Activated CD8-positive, alpha-beta memory T cell treated with anti-CD3 and anti-CD28 coated beads, Interleukin-2, amount 50 U/mL, for 1 hour (primary cell): Measurements from ENCODE around the gene AUTS2.

Source experiments
- DNase-seq: peaks from one replicate; pipeline ENCODE4 v3.0.0-alpha.2; 2020; ENCODE audit errors: extremely low read depth

AUTS2 gene

DNA sequence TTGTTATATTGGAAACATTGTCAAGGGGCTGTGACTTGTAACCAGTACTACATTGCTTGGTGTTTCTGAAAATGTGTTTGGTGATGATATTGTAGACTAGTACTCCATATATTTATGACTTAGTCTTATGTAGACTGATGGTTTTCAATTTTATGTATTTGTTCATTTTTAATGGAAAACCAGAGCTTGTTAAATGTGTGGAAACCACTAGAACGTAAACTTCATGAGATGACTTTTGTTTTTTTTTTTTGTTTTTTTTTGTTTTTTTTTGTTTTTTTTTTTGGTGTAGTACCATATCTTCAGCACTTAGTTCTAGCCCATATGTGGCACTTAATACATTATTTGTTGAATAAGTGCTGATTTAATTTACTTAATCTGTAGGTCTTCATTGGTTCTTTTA, 518.6 kb downstream of the AUTS2 start:
- no peak for DNase-seq

DNA sequence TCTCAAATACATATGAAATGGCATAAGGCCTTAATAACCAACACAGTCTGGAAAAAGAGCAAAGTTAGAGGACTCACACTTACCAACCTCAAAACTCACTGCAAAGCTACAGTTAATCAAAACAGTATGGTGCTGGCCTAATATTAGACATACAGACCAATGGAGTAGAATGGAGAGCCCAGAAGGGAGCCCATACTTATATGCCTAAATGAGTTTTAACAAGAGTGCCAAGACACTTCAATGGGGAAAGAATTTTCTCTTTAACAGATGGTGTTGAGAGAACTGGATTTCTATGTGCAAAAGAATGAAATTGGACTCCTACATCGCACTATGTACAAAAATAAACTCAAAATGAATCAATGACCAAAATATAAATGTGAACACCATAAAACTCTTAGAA, 522.6 kb downstream of the AUTS2 start:
- DNase-seq, result no peak

DNA sequence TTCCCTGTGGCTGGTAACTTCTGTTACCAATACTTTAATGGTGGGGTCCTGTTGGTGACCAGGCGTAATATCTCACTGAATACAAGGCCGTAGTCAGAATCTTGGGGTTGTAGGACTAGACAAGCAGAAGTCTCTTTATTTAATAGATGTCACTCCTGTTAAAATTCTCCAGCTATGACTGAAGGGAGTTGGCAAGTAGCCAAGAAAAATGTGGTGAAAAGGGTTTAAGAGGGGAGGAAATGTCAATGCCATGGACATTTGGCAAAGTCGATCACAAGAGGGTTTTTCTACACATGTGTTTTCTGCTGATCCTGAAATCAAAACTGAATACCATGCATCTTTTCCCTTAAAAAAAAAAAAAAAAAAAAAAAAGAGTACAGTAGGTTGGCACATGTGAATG, 533.5 kb downstream of the AUTS2 start:
- no peak for DNase-seq

DNA sequence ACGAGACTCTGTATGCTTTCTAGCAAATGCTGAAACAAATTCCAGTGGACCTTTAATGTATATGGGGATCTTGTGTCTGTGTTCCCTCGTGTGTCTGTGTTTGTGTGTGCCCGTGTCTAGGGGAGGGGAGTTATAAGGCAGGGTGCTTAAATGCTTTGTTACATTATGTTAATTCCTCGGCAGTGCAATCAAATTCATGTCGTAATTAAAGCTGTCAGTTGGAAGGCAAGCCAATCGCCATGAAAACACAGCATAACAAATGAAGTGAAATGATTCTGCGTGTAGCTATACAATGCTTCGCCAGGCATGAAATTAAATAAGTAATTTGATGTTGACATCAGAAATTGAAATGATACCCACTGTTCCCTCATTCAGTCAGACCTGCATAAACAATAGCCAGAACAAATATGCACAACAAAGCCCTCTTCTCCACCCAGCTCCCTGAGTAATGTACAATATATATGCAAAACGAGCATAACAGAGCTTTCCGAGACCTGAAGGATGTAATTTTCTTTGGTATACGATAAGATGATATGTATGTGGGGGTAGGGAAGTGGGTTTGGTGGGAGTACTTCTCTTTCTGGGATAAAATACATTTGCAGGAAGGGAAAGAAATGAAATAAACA, 534.1 kb downstream of the AUTS2 start:
- no peak for DNase-seq

DNA sequence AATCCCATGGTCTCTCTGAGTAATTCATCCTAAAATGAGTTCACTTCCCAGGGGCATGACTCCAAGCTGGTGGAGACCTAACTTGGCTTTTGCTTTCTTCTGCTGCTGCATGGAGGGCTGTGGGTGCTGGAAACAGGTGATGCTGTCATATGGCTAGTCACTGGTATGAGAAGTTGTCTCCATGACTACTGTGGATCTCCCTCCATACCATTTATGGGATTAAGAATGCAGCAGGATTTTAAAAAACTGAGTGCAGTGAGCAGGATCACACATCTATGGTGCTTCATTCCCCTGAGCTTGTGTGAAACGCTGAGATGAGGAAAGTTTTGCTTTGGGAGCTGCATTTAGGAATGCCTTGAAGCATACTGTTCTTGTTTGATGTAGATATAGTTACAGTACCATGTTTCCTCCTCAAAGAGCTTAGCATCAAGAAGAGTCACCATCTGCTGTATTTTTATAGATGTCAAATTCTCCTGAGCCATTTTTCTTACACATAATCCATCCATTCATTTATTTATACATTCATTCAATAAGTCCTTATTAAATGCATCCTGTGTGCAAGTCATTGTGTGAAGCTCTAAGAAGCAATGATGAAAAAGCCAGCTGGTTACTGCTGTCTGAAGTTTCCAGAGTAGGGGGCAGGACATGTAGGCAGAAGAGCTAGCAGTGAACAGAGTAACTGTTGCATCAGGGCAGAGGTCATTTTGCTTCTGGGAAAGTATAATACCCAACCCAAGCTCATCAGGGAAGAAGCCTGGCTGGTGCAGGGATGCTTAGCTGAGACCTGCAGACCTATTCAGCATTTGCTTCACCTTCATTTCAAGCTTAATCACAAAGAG, 534.8 kb downstream of the AUTS2 start:
- DNase-seq, result no peak

DNA sequence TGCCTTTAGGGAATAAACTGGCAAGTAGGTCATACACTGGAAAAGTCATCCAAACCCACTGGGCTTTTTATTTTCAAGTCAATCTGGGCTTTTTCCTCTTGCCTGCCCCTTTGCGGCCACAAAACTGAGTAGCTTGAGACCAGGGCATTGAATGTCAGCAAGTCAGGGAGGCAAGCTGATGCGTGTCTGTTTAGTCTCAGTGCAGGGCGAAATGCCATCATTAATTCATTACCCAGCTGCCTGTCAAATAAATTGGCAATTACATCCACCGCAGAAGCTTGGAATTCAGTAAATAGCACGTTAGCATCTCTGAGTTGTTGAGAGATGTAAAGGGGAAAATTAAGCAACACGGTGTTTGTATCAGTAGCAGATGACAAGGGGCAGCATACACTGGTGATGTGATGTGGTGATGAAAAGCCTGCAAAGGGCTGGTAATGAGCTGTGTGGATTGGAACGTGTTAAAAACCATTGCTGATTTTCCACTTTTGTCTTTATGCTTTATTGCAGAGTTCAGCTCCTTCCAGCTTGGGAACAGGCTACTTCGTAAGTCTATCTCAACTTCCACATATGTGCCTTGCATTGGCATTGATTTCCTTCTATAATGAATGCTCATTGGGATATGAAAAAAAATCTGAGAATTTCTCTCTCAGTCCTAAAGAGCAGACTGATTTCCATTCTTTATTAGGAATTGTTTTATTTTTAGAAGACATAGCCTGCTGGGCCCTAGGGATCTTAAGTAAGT, 535.9 kb downstream of the AUTS2 start:
- no peak for DNase-seq

DNA sequence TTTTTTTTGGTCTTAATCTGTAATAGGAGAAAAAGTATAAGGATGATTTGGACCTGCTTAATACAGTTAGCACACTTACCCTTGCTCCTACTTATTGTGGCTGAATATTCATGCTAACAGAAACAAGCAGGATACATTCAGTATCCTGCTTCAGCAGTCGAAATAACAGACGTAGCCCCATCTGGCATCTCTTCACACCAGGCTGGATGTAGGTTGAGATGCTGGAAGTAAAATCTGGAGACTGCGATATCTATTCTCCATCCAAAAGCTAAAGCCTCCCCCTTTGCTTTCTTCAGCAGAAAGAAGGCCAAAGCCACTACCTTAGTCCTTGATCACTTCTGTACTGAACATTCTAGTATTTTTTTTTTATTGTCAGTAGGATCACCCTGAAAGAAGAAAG, 537.4 kb downstream of the AUTS2 start:
- no peak for DNase-seq

DNA sequence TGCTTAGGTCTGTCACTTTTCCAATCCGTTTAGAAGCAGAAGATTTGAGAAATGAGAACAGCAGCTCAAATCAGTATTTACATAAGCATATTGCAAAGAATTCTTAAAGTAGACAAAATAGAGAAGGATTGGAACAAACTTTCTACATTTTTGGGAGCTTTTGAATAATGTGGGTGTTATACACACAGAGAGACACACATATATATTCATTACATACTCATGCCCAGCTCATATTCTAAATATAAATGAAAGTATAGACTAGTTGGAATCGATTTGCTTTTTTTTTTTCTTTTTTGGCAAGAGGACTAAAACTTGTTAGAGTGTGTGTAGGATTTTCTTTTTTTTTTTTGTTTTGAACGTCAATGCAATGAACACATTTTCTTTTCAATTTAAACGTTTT, 538.9 kb downstream of the AUTS2 start:
- no peak for DNase-seq

DNA sequence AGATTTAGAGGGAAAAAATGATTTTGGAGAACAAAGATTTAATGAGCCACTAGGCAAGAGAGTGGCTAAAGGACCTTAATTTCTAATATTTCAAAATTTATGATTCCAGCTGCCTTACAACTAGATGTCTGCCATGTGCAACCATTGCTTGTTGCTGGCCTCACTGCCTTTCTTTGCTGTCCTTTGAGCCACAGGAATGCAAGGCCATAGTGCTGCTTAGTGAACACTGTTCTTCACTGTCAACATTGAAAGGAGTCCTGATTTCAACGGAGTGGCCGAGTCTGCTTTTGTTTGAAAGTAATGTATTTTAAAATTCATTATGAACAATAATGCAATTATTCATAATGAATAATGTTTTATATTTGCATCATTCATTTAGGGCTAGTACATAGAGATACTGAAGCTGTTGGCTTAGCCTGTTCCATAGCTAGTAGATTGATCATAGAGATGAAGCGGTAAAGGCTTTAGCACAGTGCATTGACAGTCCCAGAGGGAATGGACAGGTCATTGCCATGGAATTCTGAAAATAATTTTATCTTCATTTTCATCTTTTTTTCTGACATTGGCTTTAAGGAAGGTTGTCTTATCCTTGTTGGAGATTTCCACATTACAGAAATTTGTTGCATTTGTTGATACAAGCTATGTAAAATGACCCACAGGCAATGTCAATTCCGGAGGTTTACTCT, 544.1 kb downstream of the AUTS2 start:
- DNase-seq, result no peak

DNA sequence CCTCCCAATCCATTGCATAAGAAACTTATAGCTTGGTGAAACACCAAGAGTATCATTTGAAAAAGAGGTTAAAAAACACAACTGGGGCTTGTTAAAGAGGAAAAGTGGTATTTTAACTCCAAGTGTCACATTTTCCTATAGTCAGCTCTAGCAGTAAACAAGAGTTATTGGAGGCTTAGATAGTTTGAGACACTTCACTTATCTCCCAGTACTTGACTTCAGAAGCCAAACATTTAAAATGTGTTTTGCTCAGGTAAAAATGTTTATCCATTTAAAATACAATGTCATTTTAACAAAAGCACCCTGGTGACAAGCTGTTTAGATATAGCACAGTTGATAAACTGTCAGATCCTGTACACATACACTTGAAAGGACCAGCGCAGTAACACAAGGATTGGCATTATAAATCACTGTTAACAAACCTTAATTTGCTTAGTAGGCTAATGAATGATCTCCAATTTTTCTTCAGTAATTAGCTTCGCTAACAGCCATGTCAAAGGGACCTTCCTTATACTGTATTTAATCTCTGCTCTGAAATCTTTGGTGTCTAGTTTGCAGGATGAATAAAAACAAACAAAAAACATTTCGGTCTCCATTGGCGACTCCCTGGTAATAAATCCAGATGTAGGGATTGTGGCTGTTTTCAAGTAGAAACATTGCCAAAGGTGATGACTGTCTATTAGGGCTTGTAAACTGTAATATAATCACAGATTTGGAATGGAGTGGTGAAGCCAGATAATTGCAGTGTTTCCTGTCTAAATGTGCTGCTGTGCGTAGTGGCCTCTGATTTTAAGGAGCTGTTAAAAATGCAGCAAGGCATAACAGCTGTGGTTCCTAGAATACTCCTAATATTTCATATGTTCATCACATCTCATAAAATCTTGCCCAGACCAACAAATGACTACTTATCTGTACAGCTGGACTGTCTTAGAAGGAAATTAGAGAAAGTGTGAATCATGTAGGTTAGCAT, 545.1 kb downstream of the AUTS2 start:
- no peak for DNase-seq

DNA sequence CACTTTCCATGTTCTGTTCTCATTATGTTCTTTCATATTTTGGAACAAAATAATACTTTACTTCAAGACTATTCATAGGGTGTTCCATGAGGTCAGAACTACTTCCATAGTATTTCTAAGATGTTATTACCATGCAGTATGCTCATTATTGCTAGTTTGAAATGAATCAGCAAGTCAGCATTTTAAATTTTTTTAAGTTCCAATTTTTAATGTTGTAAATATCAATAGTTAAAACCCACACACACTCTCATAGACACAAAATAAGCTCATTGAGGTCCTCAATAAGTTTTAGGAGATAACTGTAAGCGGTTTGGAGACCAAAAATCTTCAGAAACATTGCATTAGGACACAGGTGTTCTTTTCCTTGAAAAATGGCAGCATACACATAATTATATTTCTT, 550.7 kb downstream of the AUTS2 start:
- DNase-seq, result no peak

DNA sequence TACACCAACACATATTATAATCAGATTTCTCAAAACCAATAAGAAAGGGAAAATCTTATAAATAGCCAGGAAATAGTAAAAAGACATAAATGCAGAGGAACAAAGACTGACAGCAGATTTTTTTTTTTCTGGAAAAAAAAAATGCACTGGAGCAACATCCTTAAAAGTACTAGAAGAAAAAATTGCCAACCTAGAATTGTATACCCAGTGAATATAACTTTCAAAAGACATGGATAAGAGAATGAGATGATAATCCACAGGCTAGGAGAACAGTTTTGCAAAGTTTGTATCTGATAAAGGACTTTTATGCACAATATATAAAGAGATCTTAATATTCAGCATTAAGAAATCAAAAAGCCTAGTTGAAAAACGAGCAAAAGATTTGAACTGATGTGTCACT, 554.0 kb downstream of the AUTS2 start:
- no peak for DNase-seq

DNA sequence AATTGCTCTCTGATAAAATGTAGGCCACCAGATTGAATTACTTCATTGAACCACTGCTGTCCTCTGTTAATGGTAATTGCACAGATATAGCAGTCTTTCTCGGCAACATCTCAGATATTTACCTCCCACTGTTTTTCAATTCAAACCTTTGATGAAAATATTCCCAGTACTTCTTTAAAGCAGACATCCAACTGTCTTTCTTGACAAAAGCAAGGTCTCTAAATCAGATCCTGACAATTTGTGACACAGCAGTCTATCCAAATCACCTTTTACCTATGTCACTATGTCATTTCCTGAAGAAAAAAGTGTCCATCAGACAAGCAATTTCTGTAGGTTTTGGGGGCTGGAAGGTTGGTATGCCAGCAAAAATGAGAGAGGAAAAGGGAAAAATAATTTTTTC, 555.7 kb downstream of the AUTS2 start:
- no peak for DNase-seq

DNA sequence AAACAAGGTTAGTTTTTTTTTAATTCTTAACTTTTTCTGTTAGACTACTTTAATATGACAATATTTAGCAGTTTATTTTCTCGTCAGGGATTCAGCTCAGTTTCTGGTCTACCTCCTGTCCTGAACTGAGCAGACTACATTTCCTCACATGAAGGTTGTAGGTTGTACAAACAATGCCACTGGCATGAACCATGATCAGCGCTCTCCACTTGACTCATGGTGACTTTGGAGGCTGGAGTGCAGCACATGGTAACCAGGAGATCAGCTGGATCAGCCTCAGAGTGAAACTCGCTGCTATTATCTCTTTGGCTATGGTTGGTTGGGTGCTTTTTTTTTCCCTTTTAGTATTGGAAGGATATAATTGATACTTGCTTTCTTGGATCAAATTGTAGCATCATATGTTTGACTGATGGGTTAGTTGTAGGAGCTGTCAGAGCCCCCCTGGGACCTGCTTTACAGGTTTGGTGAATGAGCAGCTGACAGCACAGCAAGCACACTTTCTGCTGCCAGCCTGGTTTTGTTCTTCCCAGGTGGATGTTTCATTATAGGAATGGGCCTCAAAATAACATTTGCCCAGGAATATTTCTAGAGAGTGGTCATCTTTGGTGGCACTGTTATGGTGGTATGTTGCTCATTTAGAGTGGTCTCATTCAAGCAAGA, 556.4 kb downstream of the AUTS2 start:
- DNase-seq, result no peak

DNA sequence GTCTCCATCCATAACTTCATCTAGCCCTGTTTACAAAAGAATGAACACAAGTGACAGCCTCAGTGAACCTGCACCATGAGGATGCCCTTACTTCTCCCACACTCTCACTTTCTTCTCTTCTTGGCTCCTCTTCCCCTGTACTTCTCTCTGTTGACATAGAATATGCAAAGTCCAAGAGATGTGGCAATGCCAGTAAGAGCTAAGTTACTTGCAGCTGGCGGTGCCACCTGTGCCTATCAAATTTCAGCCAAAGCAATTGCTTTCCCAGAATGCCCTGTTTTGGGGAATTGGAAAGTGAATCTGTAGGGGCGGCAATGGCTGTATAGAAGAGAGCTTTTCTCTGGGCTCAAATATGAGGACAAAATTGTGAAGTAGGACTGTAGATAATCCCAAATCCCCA, 557.8 kb downstream of the AUTS2 start:
- no peak for DNase-seq

DNA sequence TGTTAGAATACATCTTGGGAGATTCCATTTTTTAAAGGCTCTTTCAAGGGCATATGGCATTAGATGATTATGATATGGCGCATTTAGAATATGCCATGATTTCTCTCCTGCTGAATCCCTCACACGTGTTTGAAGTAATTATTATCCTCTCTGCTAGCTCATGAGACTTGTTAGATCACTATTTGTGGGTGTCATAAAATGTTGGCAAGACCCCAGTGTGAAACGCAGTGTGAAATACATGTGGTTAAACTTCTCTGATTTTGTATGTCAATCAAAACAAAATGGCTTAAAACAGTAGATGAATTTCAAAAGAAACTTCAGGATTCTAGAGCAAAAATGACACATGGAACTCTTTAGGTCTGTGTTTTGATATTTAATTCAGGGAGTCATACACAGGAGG, 560.8 kb downstream of the AUTS2 start:
- no peak for DNase-seq

DNA sequence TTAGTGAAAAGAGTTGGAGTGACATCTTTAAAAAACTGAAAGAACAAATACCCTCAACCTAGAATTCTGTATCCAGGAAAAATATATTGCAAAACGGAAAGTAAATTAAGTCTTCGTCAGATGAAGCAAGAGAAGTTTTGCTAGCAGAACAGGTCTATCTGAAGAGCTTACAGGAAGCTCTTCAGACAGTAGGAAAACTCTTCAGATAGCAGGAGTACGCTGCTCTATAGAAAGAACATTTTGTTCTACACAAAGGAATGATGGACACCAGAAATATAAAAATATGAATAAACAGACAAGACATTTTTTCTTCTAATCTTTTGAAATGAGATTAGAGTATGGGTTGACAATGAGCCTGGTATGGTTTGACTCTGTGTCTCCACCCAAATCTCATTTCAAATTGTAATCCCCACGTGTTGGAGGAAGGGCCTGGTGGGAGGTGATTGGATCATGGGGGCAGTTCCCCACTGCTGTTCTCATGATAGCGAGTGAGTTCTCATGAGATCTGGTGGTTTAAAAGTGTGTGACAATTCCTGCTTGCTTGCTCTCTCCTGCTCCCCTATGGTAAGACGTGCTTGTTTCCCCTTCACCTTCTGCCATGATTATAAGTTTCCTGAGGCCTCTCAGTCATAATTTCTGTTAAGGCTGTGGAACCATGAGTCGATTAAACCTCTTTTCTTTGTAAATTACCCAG, 567.3 kb downstream of the AUTS2 start:
- DNase-seq, result no peak

DNA sequence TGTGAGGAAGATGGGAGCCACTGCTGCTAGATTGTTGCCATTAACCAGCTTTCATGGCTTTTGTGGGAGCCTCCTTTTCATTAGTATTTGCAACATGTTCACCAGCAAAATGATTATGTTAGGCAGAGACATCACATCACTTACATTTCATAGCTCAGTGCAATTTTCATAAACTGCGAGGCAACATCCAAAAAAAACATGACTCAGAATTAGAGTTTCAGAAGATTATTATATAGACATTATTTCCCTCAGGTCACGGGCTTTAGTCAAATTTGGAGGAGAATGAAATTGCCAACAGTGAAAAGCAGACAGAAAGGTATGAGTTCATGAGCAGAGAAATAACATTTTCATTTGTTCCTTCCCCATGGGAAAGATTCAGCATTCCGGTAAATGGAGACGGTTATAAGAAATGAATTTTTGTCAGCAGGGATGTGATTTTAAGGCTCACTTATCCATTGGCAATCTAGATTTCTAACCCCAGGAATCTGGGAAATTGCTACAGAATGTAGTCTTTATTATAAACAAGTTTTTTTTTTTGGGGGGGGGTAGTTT, 573.2 kb downstream of the AUTS2 start:
- DNase-seq, result no peak

DNA sequence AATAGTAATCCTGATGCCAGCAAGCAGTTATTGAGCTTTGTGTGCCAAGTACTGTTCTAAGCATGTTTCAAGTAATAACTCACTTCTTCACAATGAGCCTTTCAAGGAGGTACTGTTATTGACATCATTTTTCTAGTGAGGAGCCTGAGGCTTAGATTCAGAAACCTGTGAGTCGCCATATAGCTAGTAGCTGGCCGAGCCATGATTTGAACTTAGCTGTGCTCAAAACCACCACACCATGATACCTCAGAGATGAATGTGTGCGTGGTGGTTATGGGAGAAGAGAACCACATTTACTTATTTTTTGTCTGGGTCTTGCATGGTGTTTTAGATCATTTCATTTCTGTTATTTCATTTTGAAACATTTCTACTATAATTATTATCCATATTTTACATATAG, 578.9 kb downstream of the AUTS2 start:
- no peak for DNase-seq

DNA sequence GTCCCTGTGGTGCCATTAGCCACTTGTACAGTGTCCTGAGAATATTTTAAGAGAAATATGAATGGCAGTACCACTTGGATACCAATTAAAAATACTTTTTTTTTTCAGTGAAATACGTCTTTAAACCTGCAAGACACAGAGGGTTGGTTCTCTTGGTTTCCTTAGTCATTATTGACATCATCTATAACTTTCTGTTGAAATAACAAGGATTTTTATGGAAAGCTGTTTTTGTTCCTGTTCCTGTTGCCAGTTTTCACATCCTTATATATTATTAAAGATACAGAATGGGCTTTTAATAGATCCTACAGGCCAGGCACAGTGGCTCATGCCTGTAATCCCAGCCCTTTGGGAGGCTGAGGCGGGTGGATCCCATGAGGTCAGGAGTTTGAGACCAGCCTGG, 579.9 kb downstream of the AUTS2 start:
- no peak for DNase-seq
